NB4 (cell line): ENCODE results near the gene GATAD2B.

Experiments
- POLR2A ChIP-seq: IDR thresholded peaks from 2 replicates; pipeline ENCODE4 v1.6.1; 2011; ENCODE audit warnings: mild to moderate bottlenecking; ENCODE audit not compliant: insufficient read length; ENCODE audit errors: extremely low read depth
- TF ChIP-seq, protein P1 (sequence below): IDR thresholded peaks from one replicate; pipeline ENCODE4 v1.5.1; 2012; ENCODE audit warnings: low read depth, low read length

GRCh38 chr1:153866045-153866850 lies 56.5 kb downstream of the GATAD2B start:
- TF ChIP-seq POLR2A: no peak
- TF ChIP-seq, protein P1, sequence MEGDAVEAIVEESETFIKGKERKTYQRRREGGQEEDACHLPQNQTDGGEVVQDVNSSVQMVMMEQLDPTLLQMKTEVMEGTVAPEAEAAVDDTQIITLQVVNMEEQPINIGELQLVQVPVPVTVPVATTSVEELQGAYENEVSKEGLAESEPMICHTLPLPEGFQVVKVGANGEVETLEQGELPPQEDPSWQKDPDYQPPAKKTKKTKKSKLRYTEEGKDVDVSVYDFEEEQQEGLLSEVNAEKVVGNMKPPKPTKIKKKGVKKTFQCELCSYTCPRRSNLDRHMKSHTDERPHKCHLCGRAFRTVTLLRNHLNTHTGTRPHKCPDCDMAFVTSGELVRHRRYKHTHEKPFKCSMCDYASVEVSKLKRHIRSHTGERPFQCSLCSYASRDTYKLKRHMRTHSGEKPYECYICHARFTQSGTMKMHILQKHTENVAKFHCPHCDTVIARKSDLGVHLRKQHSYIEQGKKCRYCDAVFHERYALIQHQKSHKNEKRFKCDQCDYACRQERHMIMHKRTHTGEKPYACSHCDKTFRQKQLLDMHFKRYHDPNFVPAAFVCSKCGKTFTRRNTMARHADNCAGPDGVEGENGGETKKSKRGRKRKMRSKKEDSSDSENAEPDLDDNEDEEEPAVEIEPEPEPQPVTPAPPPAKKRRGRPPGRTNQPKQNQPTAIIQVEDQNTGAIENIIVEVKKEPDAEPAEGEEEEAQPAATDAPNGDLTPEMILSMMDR: no peak
